ENCODE measurements around the gene INHBB.

DNA sequence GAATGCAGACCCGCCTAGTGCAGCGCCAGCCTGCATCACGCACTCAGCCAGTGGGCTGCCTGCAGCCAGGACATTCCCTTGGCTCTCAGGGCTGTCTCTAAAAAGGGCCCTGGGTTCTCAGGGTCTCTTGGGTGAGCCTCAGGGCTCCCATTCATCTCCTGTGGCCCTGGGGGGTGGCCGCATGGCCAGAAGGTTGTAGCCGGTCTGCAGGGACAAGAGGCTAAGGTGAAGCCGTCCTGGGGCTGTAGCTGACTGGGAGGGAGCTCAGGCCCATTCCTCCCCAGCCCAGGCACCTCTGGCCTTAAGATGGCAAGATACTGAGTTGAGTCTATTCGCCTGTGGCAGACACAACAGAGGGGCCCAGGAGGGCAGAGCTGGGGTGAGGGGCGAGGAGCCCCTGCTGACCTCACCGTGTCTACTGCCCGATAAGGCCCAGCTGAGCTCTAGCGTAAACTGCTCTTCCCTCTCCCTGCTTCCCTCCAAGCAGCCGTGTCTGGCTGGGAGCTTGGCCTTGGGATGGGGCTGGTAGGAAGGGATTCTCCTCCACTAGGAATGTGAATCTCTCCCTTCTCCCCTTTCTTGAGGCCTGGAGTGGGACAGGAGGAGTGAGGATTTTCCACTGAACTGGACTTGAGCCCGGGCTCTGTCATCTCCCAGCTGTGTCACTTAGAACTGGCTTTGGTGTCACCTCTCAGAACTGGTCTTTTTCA lies 37.9 kb downstream of the INHBB start:
- TF ChIP-seq, protein P1, sequence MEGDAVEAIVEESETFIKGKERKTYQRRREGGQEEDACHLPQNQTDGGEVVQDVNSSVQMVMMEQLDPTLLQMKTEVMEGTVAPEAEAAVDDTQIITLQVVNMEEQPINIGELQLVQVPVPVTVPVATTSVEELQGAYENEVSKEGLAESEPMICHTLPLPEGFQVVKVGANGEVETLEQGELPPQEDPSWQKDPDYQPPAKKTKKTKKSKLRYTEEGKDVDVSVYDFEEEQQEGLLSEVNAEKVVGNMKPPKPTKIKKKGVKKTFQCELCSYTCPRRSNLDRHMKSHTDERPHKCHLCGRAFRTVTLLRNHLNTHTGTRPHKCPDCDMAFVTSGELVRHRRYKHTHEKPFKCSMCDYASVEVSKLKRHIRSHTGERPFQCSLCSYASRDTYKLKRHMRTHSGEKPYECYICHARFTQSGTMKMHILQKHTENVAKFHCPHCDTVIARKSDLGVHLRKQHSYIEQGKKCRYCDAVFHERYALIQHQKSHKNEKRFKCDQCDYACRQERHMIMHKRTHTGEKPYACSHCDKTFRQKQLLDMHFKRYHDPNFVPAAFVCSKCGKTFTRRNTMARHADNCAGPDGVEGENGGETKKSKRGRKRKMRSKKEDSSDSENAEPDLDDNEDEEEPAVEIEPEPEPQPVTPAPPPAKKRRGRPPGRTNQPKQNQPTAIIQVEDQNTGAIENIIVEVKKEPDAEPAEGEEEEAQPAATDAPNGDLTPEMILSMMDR (IDR thresholded peaks at IDR 0.05 in 4 of 5, conservative IDR thresholded peaks at IDR 0.05 in 1 of 5) = no peak
- TF ChIP-seq POLR2A (IDR thresholded peaks at IDR 0.05) = no peak

All from gastrocnemius medialis (tissue), 4 donors.